DMS114 treated with DMSO at 0.1 percent for 48 hours (cell line): Measurements from ENCODE around the gene DMD.

Source experiments
- DNase-seq: peaks from one replicate; lab custom pipeline; 2025; ENCODE audit not compliant: unreplicated experiment; lab: John Stamatoyannopoulos, UW

The DMD gene

GRCh38 chrX:31266203-31267076 is 1944.9 kb downstream of the DMD start:
- no peak for DNase-seq

- no peak for DNase-seq
Observed at GRCh38 chrX:31265383-31265782, 1946.0 kb downstream of the DMD start.

DNA sequence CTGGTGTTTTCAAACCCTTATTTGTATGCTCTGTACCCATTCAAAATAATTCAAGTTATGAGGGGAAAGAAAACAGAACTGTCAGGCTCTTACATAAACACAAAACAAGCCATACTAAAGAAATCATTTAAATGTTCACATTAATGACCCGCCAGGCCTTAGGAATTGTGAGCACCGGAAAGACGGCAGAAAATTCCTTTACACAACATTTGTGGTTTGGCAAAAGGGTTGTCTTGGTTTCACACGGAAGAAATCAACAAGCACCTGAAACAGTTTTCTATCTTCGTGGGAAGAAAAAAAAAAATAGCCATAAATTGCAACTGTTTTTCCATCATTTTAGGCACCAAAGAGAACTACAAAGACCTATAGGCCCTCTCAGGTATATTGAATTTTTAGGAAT is 1951.0 kb downstream of the DMD start:
- DNase-seq, result no peak

- no peak for DNase-seq
Observed at GRCh38 chrX:31258166-31258565, 1953.2 kb downstream of the DMD start.

DNA sequence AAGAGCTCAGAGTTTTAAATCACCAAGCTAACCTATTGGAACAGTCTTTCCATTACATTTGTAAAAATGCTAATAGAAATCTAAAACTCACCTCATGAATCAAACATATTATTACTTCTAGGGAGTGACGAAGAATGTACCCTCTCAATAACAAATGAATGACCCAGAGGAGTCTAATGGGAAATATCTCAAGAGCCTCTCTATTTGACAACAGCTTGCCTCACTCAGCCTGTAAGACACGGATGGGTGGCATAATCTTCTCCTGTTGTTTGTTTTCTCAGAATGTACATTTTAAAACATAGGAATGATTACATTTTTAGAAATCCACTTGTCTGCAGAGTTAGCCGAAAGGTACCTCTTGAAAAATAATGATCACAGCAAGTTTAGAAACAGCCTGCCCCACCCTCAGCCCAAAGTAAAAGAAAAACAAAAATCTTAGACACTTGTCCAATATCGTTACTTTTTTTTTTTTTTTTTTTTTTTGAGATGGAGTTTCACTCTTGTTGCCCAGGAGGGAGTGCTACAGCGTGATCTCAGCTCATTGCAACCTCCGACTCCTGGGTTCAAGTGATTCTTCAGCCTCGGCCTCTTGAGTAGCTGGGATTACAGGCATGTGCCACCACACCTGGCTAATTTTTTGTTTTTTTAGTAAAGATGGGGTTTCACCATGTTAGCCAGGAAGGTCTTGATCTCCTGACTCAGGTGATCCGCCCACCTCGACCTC is 1955.9 kb downstream of the DMD start:
- no peak for DNase-seq

DNA sequence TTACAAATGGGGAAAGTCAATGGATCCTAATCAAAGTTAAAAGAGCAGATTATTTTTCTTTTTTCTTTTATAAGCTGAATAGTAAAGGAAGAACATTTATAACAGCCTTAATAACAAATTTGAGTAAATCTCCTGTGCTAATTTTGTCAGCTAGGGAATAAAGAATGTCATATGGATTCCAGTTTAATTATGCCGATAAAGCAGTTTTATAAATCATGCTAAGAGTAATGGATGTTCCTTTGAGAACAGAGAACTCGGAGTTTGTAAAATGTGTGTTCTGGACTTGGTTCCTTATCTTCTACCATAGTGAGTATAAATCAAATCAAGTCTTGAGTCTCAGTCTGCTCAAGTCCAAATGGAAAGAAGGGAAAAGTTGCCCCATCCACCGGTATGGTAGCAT is 1959.2 kb downstream of the DMD start:
- no peak for DNase-seq

DNA sequence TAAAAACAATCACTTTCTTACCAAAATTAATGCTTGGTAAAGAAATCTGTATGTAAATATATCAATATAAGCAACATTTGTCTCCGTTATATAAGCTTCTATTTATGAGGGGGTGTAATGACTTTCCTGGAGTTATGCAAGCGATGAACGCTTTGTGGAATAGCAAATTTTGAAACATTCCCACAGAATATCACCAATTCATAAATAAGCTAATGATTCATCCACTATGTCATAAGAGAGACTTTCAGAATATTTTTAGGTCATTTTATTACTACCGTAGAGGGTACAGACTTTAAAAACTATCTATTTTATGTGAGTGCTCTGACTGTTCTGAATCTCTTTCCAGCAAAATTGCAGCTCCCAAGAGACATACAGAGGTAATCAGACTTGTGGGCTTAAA is 1960.0 kb downstream of the DMD start:
- no peak for DNase-seq

GRCh38 chrX:31245714-31246113 is 1965.6 kb downstream of the DMD start:
- DNase-seq, result no peak

- DNase-seq, result no peak
Observed at GRCh38 chrX:31243804-31244203, 1967.5 kb downstream of the DMD start.

GRCh38 chrX:31240982-31241381 is 1970.4 kb downstream of the DMD start:
- DNase-seq, result no peak

- DNase-seq, result no peak
Observed at GRCh38 chrX:31237189-31237588, 1974.2 kb downstream of the DMD start.

DNA sequence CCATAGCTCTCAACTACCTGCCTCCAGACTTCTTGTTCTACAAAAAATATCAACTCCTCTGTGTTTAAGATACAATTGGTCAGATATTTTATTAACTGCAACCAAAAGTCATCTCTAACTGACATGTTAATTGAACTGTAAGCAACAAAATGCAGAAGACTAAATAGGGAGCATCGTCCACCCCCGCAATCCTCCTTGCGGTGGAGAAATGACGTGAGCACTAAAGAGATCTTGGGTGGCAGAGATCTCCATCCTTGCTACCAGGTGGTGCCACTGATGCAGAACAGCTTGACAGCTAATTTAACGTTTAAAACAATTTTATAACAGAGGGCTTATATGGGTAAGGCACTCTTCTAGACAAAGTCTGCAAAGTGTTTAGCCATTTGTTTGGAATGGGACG is 1975.1 kb downstream of the DMD start:
- DNase-seq, result no peak

- DNase-seq, result no peak
Observed at GRCh38 chrX:31233941-31234496, 1977.3 kb downstream of the DMD start.

GRCh38 chrX:31232506-31232905 is 1978.8 kb downstream of the DMD start:
- DNase-seq, result no peak

DNA sequence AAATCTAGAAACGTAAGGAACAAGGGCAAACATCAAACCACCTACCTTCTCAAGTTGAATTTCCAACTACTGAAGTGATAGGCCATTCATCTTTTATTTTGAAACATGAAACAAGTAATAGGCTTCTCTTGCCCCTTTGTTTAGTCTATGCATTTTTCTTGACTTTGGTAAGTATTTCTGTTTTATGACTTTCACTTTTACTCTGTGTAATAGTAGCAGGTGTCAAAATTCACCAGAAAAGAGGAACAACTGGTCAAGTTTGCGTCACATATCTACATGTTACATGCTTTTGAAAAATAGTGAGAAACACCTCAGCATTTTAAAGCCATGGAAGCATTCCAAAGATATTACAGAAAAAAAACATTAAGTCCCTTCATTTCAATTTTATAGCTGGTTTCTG is 1982.4 kb downstream of the DMD start:
- no peak for DNase-seq

DNA sequence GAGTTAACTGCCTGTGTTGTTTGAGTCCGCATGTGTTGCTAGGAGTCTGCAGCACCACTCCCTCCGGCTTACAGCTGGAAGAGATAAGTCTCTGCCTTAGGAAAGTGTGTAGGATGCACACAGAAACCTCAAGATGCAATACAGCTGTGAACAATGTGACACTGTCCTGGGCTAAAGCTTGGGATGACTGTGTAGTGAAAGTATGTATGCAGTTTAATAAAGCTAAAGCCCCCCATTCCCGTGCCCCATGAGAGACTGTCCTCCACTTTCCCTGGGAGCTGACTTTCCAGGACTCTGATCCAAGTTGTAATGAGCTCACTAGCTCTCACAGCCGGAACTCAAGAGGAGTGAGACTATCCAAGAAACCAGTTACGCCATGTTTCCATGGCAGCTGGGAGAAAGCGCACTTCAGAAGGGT is 1982.9 kb downstream of the DMD start:
- DNase-seq, result no peak

GRCh38 chrX:31227250-31227649 is 1984.1 kb downstream of the DMD start:
- no peak for DNase-seq

DNA sequence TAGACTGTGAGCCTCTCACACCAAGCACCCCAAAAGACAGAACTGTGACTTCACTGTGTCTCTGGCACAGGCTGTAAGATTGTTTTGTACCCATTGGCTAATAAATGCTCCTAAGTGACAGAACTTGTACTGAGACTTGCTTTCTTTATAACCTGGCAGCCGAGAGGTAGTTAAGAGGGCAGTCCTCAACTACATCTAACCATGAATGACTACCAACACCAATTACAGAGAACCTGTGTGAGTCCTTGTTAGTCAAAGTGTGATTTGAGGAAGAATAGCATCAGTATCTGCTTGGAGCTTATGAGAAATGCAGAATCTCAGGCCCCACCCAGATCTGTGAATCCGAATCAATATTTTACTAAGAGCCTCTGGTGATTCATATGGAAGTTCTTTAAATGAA is 1985.5 kb downstream of the DMD start:
- DNase-seq, result no peak

DNA sequence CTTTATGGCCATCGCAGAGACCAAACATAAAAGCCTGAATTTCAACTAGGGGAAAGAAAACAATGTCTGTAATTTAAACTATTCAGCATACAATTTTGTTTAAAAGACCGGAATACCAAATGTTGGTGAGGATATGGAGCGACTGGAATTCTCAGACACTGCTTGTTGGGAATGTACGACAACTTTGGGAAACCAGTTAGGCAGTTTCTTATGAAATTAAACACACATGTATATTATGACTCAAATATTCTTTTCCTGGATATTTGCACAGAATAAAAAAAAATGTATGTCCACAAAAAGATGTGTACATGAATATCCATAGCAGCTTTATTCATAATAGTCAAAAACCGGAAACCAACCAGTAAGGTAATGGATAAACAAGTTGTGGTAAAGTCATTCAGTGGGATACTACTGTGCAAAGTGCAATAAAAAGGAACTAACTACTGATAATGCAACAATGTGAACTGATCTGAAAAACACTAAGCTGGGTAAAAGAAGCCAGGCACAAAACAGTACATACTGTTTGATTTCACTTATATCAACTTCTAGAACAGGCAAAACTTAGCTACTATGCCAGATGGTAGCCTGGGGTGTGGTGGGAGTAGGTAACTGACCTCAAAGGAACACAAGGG is 1986.9 kb downstream of the DMD start:
- DNase-seq, result no peak

DNA sequence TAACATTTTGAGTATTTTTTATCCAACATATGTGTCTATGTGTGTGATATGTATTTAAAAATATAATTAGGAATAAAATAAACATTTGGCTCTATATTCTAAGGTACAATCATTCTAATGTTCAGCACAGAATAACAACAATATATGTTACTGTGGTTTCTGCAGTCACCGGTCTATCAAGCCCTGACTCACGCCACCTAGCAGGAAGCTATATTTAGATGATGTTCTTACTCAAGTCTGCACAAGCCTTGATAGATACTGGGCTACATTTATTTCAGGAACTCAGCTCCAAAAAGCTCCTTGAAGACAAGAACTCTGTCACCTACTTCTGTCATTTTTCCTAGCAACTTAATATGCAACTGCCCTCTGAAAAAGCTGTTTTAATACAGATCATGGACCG is 1987.5 kb downstream of the DMD start:
- no peak for DNase-seq

- no peak for DNase-seq
Observed at GRCh38 chrX:31222946-31223345, 1988.4 kb downstream of the DMD start.

DNA sequence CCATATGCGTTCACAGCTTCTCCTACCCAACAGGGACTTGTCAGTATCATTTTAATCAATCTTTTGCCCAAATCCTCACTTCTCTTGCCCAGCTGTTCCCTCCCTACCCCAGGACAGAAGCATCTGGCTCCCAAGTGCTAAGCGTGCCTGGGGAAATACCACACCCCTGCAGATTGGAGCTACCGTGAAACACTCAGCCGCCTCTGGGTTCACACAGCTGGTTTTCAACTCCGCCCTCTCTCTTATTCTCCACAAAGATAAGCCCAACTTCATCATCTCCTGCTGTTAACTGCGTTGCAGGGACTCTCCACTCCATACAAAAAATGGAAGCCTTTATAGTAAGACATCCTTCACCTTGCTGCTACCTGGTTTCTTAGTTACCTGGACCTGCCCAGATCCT is 1992.2 kb downstream of the DMD start:
- no peak for DNase-seq
